K562 (cell line): Measurements from ENCODE around the gene MYL4. TPM values are rescaled to one million over a fixed set of nuclear protein-coding genes. Genes with fewer than 3 reads are reported as not detected.

Experiments used
- ATAC-seq: fragments of 200-7000 bp; cut with Tn5 transposase; 3 replicates; pipeline ENCODE4 v1.9.1; 2020; ENCODE audit warnings: moderate library complexity
- BruUV-seq: library from RNA; stranded (reverse); fragments of 400-500 nt; replicated peaks from 2 replicates; lab custom pipeline; 2021; lab: Mats Ljungman, UMichigan
- CTCF ChIA-PET: fragments of 300-600 bp; formaldehyde crosslinking; extraction: SDS; loops from one replicate; lab custom pipeline; 2021; ENCODE audit warnings: low intra/inter-chr PET ratio; lab: Yijun Ruan, JAX
- POLR2A ChIA-PET: fragments of 300-600, 350-650 bp; sonication (Branson Sonifier 250); formaldehyde crosslinking; extraction: SDS; loops from one replicate; lab custom pipeline; 2021; ENCODE audit warnings: antibody characterized with exemption, inconsistent platforms; lab: Yijun Ruan, JAX
- DNase-seq, 4 experiments: peaks; one replicate each; pipeline versions ENCODE4 v3.0.0 to v3.0.0-alpha.2; 2011 to 2018; ENCODE audit warnings: low spot score in 3 of 4, mixed read lengths in 3 of 4; ENCODE audit errors: extremely low read depth in 1 of 4
- FAIRE-seq: peaks from 2 replicates; lab custom pipeline; 2011; peaks lifted over from hg19 to GRCh38; lab: Jason Lieb, UNC
- H2AFZ ChIP-seq: 2 replicates; pipeline ENCODE4 v1.6.0; 2011; ENCODE audit warnings: low read depth, low read length, control low read depth, inconsistent platforms
- H3K27ac ChIP-seq: fragments of 200-600 bp; 3 replicates; pipeline ENCODE4 v1.8.0; 2011; ENCODE audit warnings: low read depth, mild to moderate bottlenecking, control low read depth, inconsistent platforms, low read length, moderate library complexity, mixed read lengths; ENCODE audit errors: extremely low read depth
- H3K27me3 ChIP-seq, 2 experiments: fragments of 300-600 bp in 1 of 2; 2 replicates in 1 of 2; 3 replicates in 1 of 2; pipeline versions ENCODE4 v1.6.0 to v1.8.0; 2011; ENCODE audit warnings: inconsistent platforms in 2 of 2, low read length in 2 of 2, mild to moderate bottlenecking in 1 of 2, mixed read lengths in 1 of 2, moderate library complexity in 1 of 2; ENCODE audit not compliant: control insufficient read depth in 2 of 2, insufficient read depth in 2 of 2
- H3K36me3 ChIP-seq: fragments of 300-600 bp; 3 replicates; pipeline ENCODE4 v1.8.0; 2011; ENCODE audit warnings: mild to moderate bottlenecking, low read length, inconsistent platforms; ENCODE audit not compliant: control insufficient read depth, insufficient read depth
- H3K4me1 ChIP-seq, 2 experiments: fragments of 200-600 bp in 1 of 2; replicated peaks in 1 of 2; 2 replicates in 1 of 2; 3 replicates in 1 of 2; pipeline versions ENCODE4 v1.5.1 to v1.8.0; 2011; ENCODE audit warnings: inconsistent platforms in 2 of 2, low read length in 2 of 2, mild to moderate bottlenecking in 1 of 2, mixed read lengths in 1 of 2, moderate library complexity in 1 of 2; ENCODE audit not compliant: control insufficient read depth in 2 of 2, insufficient read depth in 2 of 2
- H3K4me2 ChIP-seq: 2 replicates; pipeline ENCODE4 v1.6.1; 2011; ENCODE audit warnings: low read length, control low read depth, inconsistent platforms, mixed read lengths; ENCODE audit not compliant: insufficient read depth
- H3K4me3 ChIP-seq: fragments of 200-600 bp; sonication (generic), shearing (Covaris generic); 2 replicates; pipeline ENCODE4 v1.5.1; 2016; ENCODE audit warnings: control low read depth, inconsistent platforms
- H3K79me2 ChIP-seq: fragments of 200-600 bp; 3 replicates; pipeline ENCODE4 v1.8.0; 2011; ENCODE audit warnings: low read length, inconsistent platforms; ENCODE audit not compliant: control insufficient read depth, insufficient read depth
- H3K9ac ChIP-seq, 2 experiments: 2 replicates each; pipeline versions ENCODE4 v1.6.0 to v1.6.1; 2011; ENCODE audit warnings: low read depth in 2 of 2, low read length in 2 of 2, control low read depth in 1 of 2, inconsistent platforms in 1 of 2, mild to moderate bottlenecking in 1 of 2, mixed read lengths in 1 of 2; ENCODE audit not compliant: insufficient read depth in 1 of 2
- H3K9me1 ChIP-seq: one replicate; pipeline ENCODE4 v1.6.0; 2011; ENCODE audit warnings: inconsistent platforms, mild to moderate bottlenecking, low read length, moderate library complexity; ENCODE audit not compliant: control insufficient read depth, insufficient read depth
- H3K9me3 ChIP-seq: replicated peaks from 2 replicates; pipeline ENCODE4 v1.5.1; 2011; ENCODE audit warnings: low read depth, low read length, inconsistent platforms; ENCODE audit not compliant: control insufficient read depth, insufficient read depth
- H4K20me1 ChIP-seq: replicated peaks from 2 replicates; pipeline ENCODE4 v1.6.1; 2011; ENCODE audit warnings: low read length, inconsistent platforms, mixed read lengths; ENCODE audit not compliant: control insufficient read depth, insufficient read depth
- MLLT1 ChIP-seq, 2 experiments: fragments of 450-650 bp; IDR thresholded peaks; 2 replicates each; pipeline ENCODE4 v1.6.1; 2016
- NR4A1 ChIP-seq, 2 experiments: fragments of 250-450 bp in 1 of 2; fragments of 450-650 bp in 1 of 2; sonication (Bioruptor Pico) in 1 of 2; IDR thresholded peaks; 2 replicates each; pipeline versions ENCODE4 v1.4.0 to v1.6.1; 2016 to 2020; ENCODE audit warnings: mild to moderate bottlenecking in 2 of 2, missing compliant biosample characterization in 1 of 2, missing genetic modification characterization in 1 of 2, moderate library complexity in 1 of 2
- PTTG1 ChIP-seq: fragments of 450-650 bp; IDR thresholded peaks from 2 replicates; pipeline ENCODE4 v1.6.1; 2016; ENCODE audit warnings: low read depth, mild to moderate bottlenecking, missing genetic modification characterization, missing compliant biosample characterization
- SMAD4 ChIP-seq: fragments of 250-450 bp; sonication (Bioruptor Pico); conservative IDR thresholded peaks from 2 replicates; pipeline ENCODE4 v1.8.0; 2021; ENCODE audit warnings: inconsistent platforms, mild to moderate bottlenecking, moderate library complexity
- TEAD2 ChIP-seq: fragments of 450-650 bp; IDR thresholded peaks from 2 replicates; pipeline ENCODE4 v1.6.1; 2016; ENCODE audit warnings: missing genetic modification characterization, control low read depth, missing compliant biosample characterization
- THRB ChIP-seq: fragments of 450-650 bp; formaldehyde crosslinking; conservative IDR thresholded peaks from 2 replicates; pipeline ENCODE4 v1.4.0; 2022; ENCODE audit warnings: mild to moderate bottlenecking, missing genetic modification characterization
- ZBTB9 ChIP-seq: fragments of 450-650 bp; formaldehyde crosslinking; IDR thresholded peaks from 2 replicates; pipeline ENCODE4 v1.4.0; 2020; ENCODE audit warnings: mild to moderate bottlenecking, moderate library complexity
- WGBS: fragments of 100-300 bp; shearing (Covaris generic); methylation state at CpG from one replicate; pipeline ENCODE4 v1.1.6; 2016; ENCODE audit warnings: low coverage, mixed read lengths; ENCODE audit not compliant: insufficient coverage; ENCODE audit errors: missing lambda C conversion rate; 5-methylcytosine and 5-hydroxymethylcytosine counted together
- in situ Hi-C: fragments of 300-500 bp; cut with MboI; formaldehyde crosslinking; loops from 4 replicates; pipeline ENCODE4 v1.15.0; 2018; ENCODE audit warnings: inconsistent platforms, mixed read lengths
- intact Hi-C: fragments of 100-400 bp; cut with micrococcal nuclease; formaldehyde crosslinking; loops from 2 replicates; pipeline ENCODE4 v1.14.2; 2022
- polyA plus RNA-seq, 8 experiments: library from polyadenylated mRNA; depleted of rRNA in 4 of 8; stranded (reverse) in 5 of 8; unstranded in 3 of 8; fragments of >200 nt; fragmentation: Nextera tagmentation in 2 of 8; fragmentation: Illumina TruSeq in 1 of 8; extraction: Ambion mirVana in 2 of 8; extraction: Trizol in 1 of 8; gene quantifications; 2 replicates each; pipeline versions ENCODE4 v1.2.1 to v1.2.3, GENCODE V29; 2011 to 2014; ENCODE audit warnings: inconsistent platforms in 1 of 8, missing spikeins in 1 of 8
- total RNA-seq, 7 experiments: library from RNA; depleted of rRNA in 6 of 7; stranded (reverse); fragments of >200 nt in 6 of 7; fragmentation: Illumina TruSeq in 2 of 7; extraction: Trizol in 2 of 7; gene quantifications; 2 replicates each; pipeline versions ENCODE4 v1.2.1 to v1.2.3, GENCODE V29; 2011 to 2021; ENCODE audit warnings: low replicate concordance in 1 of 7

MYL4 gene
- total and polyA plus RNA-seq, 9 of the 15 experiments (the other 6 are each of a cell fraction or from before 2014, with no cell fraction given): 117 to 423 (median 221) TPM

GRCh38 chr17:47190770-47191169 is 18.4 kb upstream of the MYL4 start (continued):
- TF ChIP-seq TEAD2 (tag) (0 out of 2 replicates have a peak, but pooled peaks have one; percentile 27), NR4A1 (CRISPR knock-in tag; IDR thresholded peaks at IDR 0.05) (no peak), NR4A1 (tag; IDR thresholded peaks at IDR 0.05) (peak; percentile 82; the same call in 1 of the 2 replicates), ZBTB9 (no peak), PTTG1 (tag) (peak; percentile 13; the same call in 1 of the 2 replicates), SMAD4 (CRISPR knock-in tag) (peak; percentile 28; the same call in 1 of the 2 replicates)

GRCh38 chr17:47192554-47192953 is 16.6 kb upstream of the MYL4 start:
- H3K4me2 ChIP-seq: no peak overlapping the region
- peaks cover 9 to 23% of the 10 kb centered on the region in 2 experiments; a peak in 4 of 5 replicates for H3K4me1 ChIP-seq
- no peak for ATAC-seq
- H3K79me2 ChIP-seq: peaks cover 16% of the 10 kb centered on the region
- ChIA-PET POLR2A (interaction anchor here (0.7 to 0.8 kb wide), 2 partner anchors 8 to 11 kb away, joined by 3 to 4 read pairs; no protein-coding TSS in a partner anchor), CTCF (no interaction called here)
- H3K4me3 ChIP-seq: no peak overlapping the region
- WGBS: 82% methylated on average over 6 of the region's 6 CpGs
- DNase-seq: no peak
- BruUV-seq: no TSS peak
- H2AFZ ChIP-seq: no peak overlapping the region
- no peak overlapping the region for H3K9ac ChIP-seq
- no peak for FAIRE-seq
- in situ Hi-C loops: no loop called here
- no peaks in the 10 kb centered on the region for H3K9me1 ChIP-seq
- TF ChIP-seq MLLT1 (IDR thresholded peaks at IDR 0.05) (peak in 1 of 2 experiments; percentile 48; a peak in 1 of 4 replicates), THRB (CRISPR knock-in tag) (no peak)
- intact Hi-C loops: no loop called here
- no peaks in the 10 kb centered on the region for H3K27me3 ChIP-seq
- H3K36me3 ChIP-seq: no peaks in the 10 kb centered on the region
- H4K20me1 ChIP-seq: no peaks in the 10 kb centered on the region
- no peaks in the 10 kb centered on the region for H3K9me3 ChIP-seq
- no peak overlapping the region for H3K27ac ChIP-seq
